HepG2 (cell line): Measurements from ENCODE around the gene LITAF. TPM values are rescaled to one million over a fixed set of nuclear protein-coding genes. Genes with fewer than 3 reads are reported as not detected.
"Not testable (repeated sequence)": the region's sequence is repeated elsewhere in the genome, so short reads cannot be mapped to it uniquely, and the experiment has no call there.

Source experiments
- ATAC-seq: fragments of 200-7000 bp; cut with Tn5 transposase; 3 replicates; pipeline ENCODE4 v1.9.1; 2020; ENCODE audit warnings: mild to moderate bottlenecking, moderate library complexity
- BruUV-seq: library from RNA; stranded (reverse); fragments of 400-500 nt; replicated peaks from 2 replicates; lab custom pipeline; 2021; lab: Mats Ljungman, UMichigan
- CTCF ChIA-PET: fragments of 300-600 bp; formaldehyde crosslinking; extraction: SDS; loops from one replicate; lab custom pipeline; 2021; ENCODE audit warnings: low total read pairs, inconsistent platforms, low intra/inter-chr PET ratio; lab: Yijun Ruan, JAX
- POLR2A ChIA-PET: fragments of 350-600 bp; sonication (Branson Sonifier 250); formaldehyde crosslinking; loops from one replicate; lab custom pipeline; 2020; ENCODE audit warnings: antibody characterized with exemption, inconsistent platforms; lab: Yijun Ruan, JAX
- DNase-seq: peaks from one replicate; pipeline ENCODE4 v3.0.0-alpha.2; 2015; ENCODE audit warnings: low spot score
- FAIRE-seq: peaks from 3 replicates; lab custom pipeline; 2011; peaks lifted over from hg19 to GRCh38; lab: Jason Lieb, UNC
- H2AFZ ChIP-seq: one replicate; pipeline ENCODE4 v1.6.1; 2011; ENCODE audit warnings: low read length, inconsistent platforms
- H3K27ac ChIP-seq: fragments of 300-600 bp; 3 replicates; pipeline ENCODE4 v1.8.0; 2011; ENCODE audit warnings: mixed run types, mild to moderate bottlenecking, mixed read lengths, low read length, inconsistent platforms; ENCODE audit not compliant: insufficient read depth; ENCODE audit errors: extremely low read length
- H3K27me3 ChIP-seq, 2 experiments: fragments of 200-600 bp in 1 of 2; 2 replicates in 1 of 2; 3 replicates in 1 of 2; pipeline versions ENCODE4 v1.6.0 to v1.8.0; 2011; ENCODE audit warnings: low read length in 2 of 2, mild to moderate bottlenecking in 2 of 2, moderate library complexity in 2 of 2, inconsistent platforms in 1 of 2; ENCODE audit not compliant: insufficient read depth in 2 of 2, control insufficient read depth in 1 of 2
- H3K36me3 ChIP-seq, 2 experiments: fragments of 200-600 bp in 1 of 2; replicated peaks in 1 of 2; 2 replicates in 1 of 2; 3 replicates in 1 of 2; pipeline versions ENCODE4 v1.5.1 to v1.8.0; 2011; ENCODE audit warnings: low read length in 2 of 2, inconsistent platforms in 1 of 2; ENCODE audit not compliant: insufficient read depth in 2 of 2, control insufficient read depth in 1 of 2
- H3K4me1 ChIP-seq: 2 replicates; pipeline ENCODE4 v1.5.1; 2012; ENCODE audit warnings: low read length, inconsistent platforms; ENCODE audit not compliant: insufficient read depth
- H3K4me2 ChIP-seq: 2 replicates; pipeline ENCODE4 v1.6.0; 2011; ENCODE audit warnings: low read depth, low read length, inconsistent platforms
- H3K4me3 ChIP-seq, 3 experiments: fragments of 200-600 bp in 1 of 3; sonication (generic), shearing (Covaris generic) in 1 of 3; replicated peaks in 1 of 3; 2 replicates each; pipeline ENCODE4 v1.5.1; 2011 to 2016; ENCODE audit warnings: low read length in 3 of 3, inconsistent platforms in 2 of 3, low read depth in 2 of 3, mild to moderate bottlenecking in 2 of 3, control low read depth in 1 of 3, mixed read lengths in 1 of 3; ENCODE audit not compliant: insufficient read depth in 1 of 3
- H3K79me2 ChIP-seq: one replicate; pipeline ENCODE4 v1.6.1; 2011; ENCODE audit warnings: low read length, inconsistent platforms; ENCODE audit not compliant: insufficient read depth
- H3K9ac ChIP-seq: 2 replicates; pipeline ENCODE4 v1.6.0; 2011; ENCODE audit warnings: mild to moderate bottlenecking, low read depth, low read length, inconsistent platforms; ENCODE audit not compliant: insufficient read depth
- H3K9me3 ChIP-seq: 2 replicates; pipeline ENCODE4 v1.5.1; 2012; ENCODE audit warnings: mild to moderate bottlenecking, low read length
- H4K20me1 ChIP-seq: 2 replicates; pipeline ENCODE4 v1.6.0; 2011; ENCODE audit warnings: inconsistent platforms, mild to moderate bottlenecking, low read length, moderate library complexity; ENCODE audit not compliant: insufficient read depth
- ATF3 ChIP-seq: sonication (generic); formaldehyde crosslinking; IDR thresholded peaks from 2 replicates; pipeline ENCODE4 v1.4.0; 2020; ENCODE audit warnings: missing genetic modification reagents
- MED8 ChIP-seq: sonication (generic); formaldehyde crosslinking; IDR thresholded peaks from 2 replicates; pipeline ENCODE4 v1.8.1; 2023; ENCODE audit warnings: mild to moderate bottlenecking, missing genetic modification reagents; ENCODE audit not compliant: insufficient replicate concordance
- MYC ChIP-seq: sonication (generic); formaldehyde crosslinking; IDR thresholded peaks from 2 replicates; pipeline ENCODE4 v1.9.0; 2021; ENCODE audit warnings: missing genetic modification reagents, borderline replicate concordance
- NCOA2 ChIP-seq: sonication (generic); formaldehyde crosslinking; IDR thresholded peaks from 2 replicates; pipeline ENCODE4 v1.8.0; 2022; ENCODE audit warnings: inconsistent platforms
- PATZ1 ChIP-seq: sonication (generic); formaldehyde crosslinking; IDR thresholded peaks from 2 replicates; pipeline ENCODE4 v1.4.0; 2020; ENCODE audit warnings: missing genetic modification reagents
- RBFOX2 ChIP-seq: fragments of 200-400 bp; formaldehyde crosslinking; IDR thresholded peaks from 2 replicates; pipeline ENCODE4 v1.6.1; 2017; ENCODE audit warnings: low read depth, mild to moderate bottlenecking, low read length
- RXRA ChIP-seq: sonication (generic); formaldehyde crosslinking; IDR thresholded peaks from 2 replicates; pipeline ENCODE4 v1.5.1; 2020; ENCODE audit warnings: missing genetic modification reagents
- ZBTB33 ChIP-seq: sonication (generic); formaldehyde crosslinking; IDR thresholded peaks from 2 replicates; pipeline ENCODE4 v1.4.0; 2020; ENCODE audit warnings: missing genetic modification reagents
- ZFP91 ChIP-seq: sonication (generic); formaldehyde crosslinking; IDR thresholded peaks from 2 replicates; pipeline ENCODE4 v1.9.0; 2022; ENCODE audit warnings: missing genetic modification reagents, mild to moderate bottlenecking, borderline replicate concordance
- ZNF616 ChIP-seq: sonication (generic); formaldehyde crosslinking; IDR thresholded peaks from 2 replicates; pipeline ENCODE4 v1.5.0; 2020; ENCODE audit warnings: low read depth, mild to moderate bottlenecking, missing genetic modification reagents
- ZSCAN25 ChIP-seq: sonication (generic); formaldehyde crosslinking; IDR thresholded peaks from 2 replicates; pipeline ENCODE4 v1.8.0; 2022; ENCODE audit warnings: mild to moderate bottlenecking, missing genetic modification reagents
- WGBS: methylation state at CpG from one replicate; pipeline ENCODE4 v1.1.6; 2017; ENCODE audit warnings: low lambda C conversion rate; 5-methylcytosine and 5-hydroxymethylcytosine counted together
- in situ Hi-C: cut with HindIII; loops from 2 replicates; pipeline ENCODE4 v1.10.0; 2017; ENCODE audit warnings: low pct_unique_long_range_greater_than_20kb; ENCODE audit not compliant: extremely low pct_ligation_motif_present
- intact Hi-C: fragments of 100-400 bp; cut with micrococcal nuclease; formaldehyde crosslinking; loops from one replicate; pipeline ENCODE4 v1.10.0; 2022; ENCODE audit not compliant: unreplicated experiment
- polyA plus RNA-seq, 8 experiments: library from polyadenylated mRNA; depleted of rRNA in 3 of 8; stranded (reverse) in 7 of 8; unstranded in 1 of 8; fragments of >200 nt; fragmentation: Illumina TruSeq in 4 of 8; extraction: Trizol in 4 of 8; gene quantifications; 2 replicates each; pipeline versions ENCODE4 v1.2.1 to v1.2.3, GENCODE V29; 2011 to 2016; ENCODE audit warnings: low read depth in 4 of 8, missing spikeins in 1 of 8, mixed read lengths in 1 of 8; ENCODE audit not compliant: insufficient read depth in 1 of 8
- total RNA-seq, 5 experiments: library from RNA; depleted of rRNA; stranded (reverse); fragments of >200 nt; fragmentation: Illumina TruSeq; extraction: Trizol; gene quantifications; 2 replicates each; pipeline ENCODE4 v1.2.3, GENCODE V29; 2016; ENCODE audit warnings: low read depth in 1 of 5

Gene LITAF
- total and polyA plus RNA-seq, 2 of the 13 experiments (the other 11 are each of a cell fraction or from before 2014, with no cell fraction given), result 80.1 to 141 TPM

- H3K27me3 ChIP-seq, FAIRE-seq: not testable (repeated sequence)
- WGBS, result 42% methylated on average over 13 of the region's 13 CpGs
- TF ChIP-seq PATZ1 (CRISPR knock-in tag), result 0 out of 2 replicates have a peak, but pooled peaks have one; percentile 16
- TF ChIP-seq, all 625 proteins: peak for 1; not testable (repeated sequence) for 624
- H3K79me2 ChIP-seq, H3K36me3 ChIP-seq, intact Hi-C loops, H3K4me1 ChIP-seq, BruUV-seq, H3K9ac ChIP-seq, POLR2A ChIA-PET, H3K27ac ChIP-seq, DNase-seq, H3K4me2 ChIP-seq, ATAC-seq, H2AFZ ChIP-seq, CTCF ChIA-PET, H3K4me3 ChIP-seq, H4K20me1 ChIP-seq, H3K9me3 ChIP-seq: not testable (repeated sequence)
- in situ Hi-C loops, result loop anchor here (25.0 kb wide), 1 partner anchor 92 kb away; no protein-coding TSS in a partner anchor
Observed at GRCh38 chr16:11504261-11504660, 82.5 kb downstream of the LITAF start.

- ChIA-PET CTCF (no interaction called here), POLR2A (no interaction called here)
- intact Hi-C loops (no loop called here), in situ Hi-C loops (loop anchor here (25.0 kb wide), 1 partner anchor 91 kb away; no protein-coding TSS in a partner anchor)
- H3K4me3 ChIP-seq, result no peak overlapping the region
- no peaks in the 10 kb centered on the region for H3K9me3 ChIP-seq
- H3K4me2 ChIP-seq, result no peak overlapping the region
- H3K79me2 ChIP-seq, result no peaks in the 10 kb centered on the region
- H3K27ac ChIP-seq, result no peak overlapping the region
- no peak for DNase-seq
- no TSS peak for BruUV-seq
- H3K27me3 ChIP-seq, result peaks cover 2% of the 10 kb centered on the region in 2 experiments; a peak in 2 of 5 replicates
- FAIRE-seq, result no peak
- no peak overlapping the region for H2AFZ ChIP-seq
- no peak overlapping the region for H3K9ac ChIP-seq
- no peak for ATAC-seq
- no peaks in the 10 kb centered on the region for H4K20me1 ChIP-seq
- no peaks in the 10 kb centered on the region for H3K36me3 ChIP-seq
- 55% methylated on average over 10 of the region's 10 CpGs for WGBS
- peaks cover 3% of the 10 kb centered on the region for H3K4me1 ChIP-seq
- 0 out of 2 replicates have a peak, but pooled peaks have one; percentile 23 for TF ChIP-seq MYC (CRISPR knock-in tag)
- TF ChIP-seq MED8 (CRISPR knock-in tag), result peak; percentile 27
- TF ChIP-seq ZSCAN25 (CRISPR knock-in tag), result no peak
- TF ChIP-seq ZNF616, result no peak
- no peak for TF ChIP-seq RBFOX2
- TF ChIP-seq ATF3 (CRISPR knock-in tag), result no peak
- no peak for TF ChIP-seq RXRA (CRISPR knock-in tag)
- no peak for TF ChIP-seq ZBTB33 (CRISPR knock-in tag)
- TF ChIP-seq NCOA2, result no peak
- no peak for TF ChIP-seq ZFP91 (CRISPR knock-in tag)
Observed at GRCh38 chr16:11503566-11503965, 83.2 kb downstream of the LITAF start.
